Measurements from ENCODE around the gene MCC. TPM values are rescaled to one million over a fixed set of nuclear protein-coding genes. Genes with fewer than 3 reads are reported as not detected.

MCC gene
- total RNA-seq, 1 donor from 2014 or later, result 46.1 TPM

- no peak overlapping the region for H3K27ac Mint-ChIP-seq (ENCODE audit: unreplicated experiment)
- no peak for TF ChIP-seq CTCF (IDR thresholded peaks at IDR 0.05; ENCODE audit: partially characterized antibody, unreplicated experiment)
- H3K9me3 Mint-ChIP-seq (ENCODE audit: unreplicated experiment), result no peaks in the 10 kb centered on the region
- H3K27me3 Mint-ChIP-seq (ENCODE audit: unreplicated experiment), result no peaks in the 10 kb centered on the region
- H3K4me3 Mint-ChIP-seq (ENCODE audit: unreplicated experiment), result no peak overlapping the region
- H3K4me1 Mint-ChIP-seq (ENCODE audit: low read depth, unreplicated experiment), result peaks cover 12% of the 10 kb centered on the region
- peaks cover 4% of the 10 kb centered on the region for H3K36me3 Mint-ChIP-seq (ENCODE audit: unreplicated experiment)
- DNase-seq, result no peak
These were observed 388.4 kb downstream of the MCC start for GRCh38 chr5:113099822-113100221.

- peaks cover 2% of the 10 kb centered on the region for H3K27me3 Mint-ChIP-seq (ENCODE audit: unreplicated experiment)
- H3K27ac Mint-ChIP-seq (ENCODE audit: unreplicated experiment), result no peak overlapping the region
- no peak for TF ChIP-seq CTCF (IDR thresholded peaks at IDR 0.05; ENCODE audit: partially characterized antibody, unreplicated experiment)
- H3K4me1 Mint-ChIP-seq (ENCODE audit: low read depth, unreplicated experiment), result peaks cover 17% of the 10 kb centered on the region
- no peak for DNase-seq
- no peaks in the 10 kb centered on the region for H3K9me3 Mint-ChIP-seq (ENCODE audit: unreplicated experiment)
- H3K4me3 Mint-ChIP-seq (ENCODE audit: unreplicated experiment), result no peak overlapping the region
- peaks cover 6% of the 10 kb centered on the region for H3K36me3 Mint-ChIP-seq (ENCODE audit: unreplicated experiment)
These were observed 389.9 kb downstream of the MCC start for GRCh38 chr5:113098378-113098777.

GRCh38 chr5:113095831-113096230 lies 392.4 kb downstream of the MCC start:
- TF ChIP-seq CTCF (IDR thresholded peaks at IDR 0.05; ENCODE audit: partially characterized antibody, unreplicated experiment), result no peak
- Mint-ChIP-seq H3K27ac (ENCODE audit: unreplicated experiment) (no peak overlapping the region), H3K4me1 (ENCODE audit: low read depth, unreplicated experiment) (peaks cover 39% of the 10 kb centered on the region), H3K9me3 (ENCODE audit: unreplicated experiment) (peaks cover 8% of the 10 kb centered on the region), H3K36me3 (ENCODE audit: unreplicated experiment) (peaks cover 5% of the 10 kb centered on the region), H3K27me3 (ENCODE audit: unreplicated experiment) (peaks cover 12% of the 10 kb centered on the region), H3K4me3 (ENCODE audit: unreplicated experiment) (no peak overlapping the region)
- no peak for DNase-seq

GRCh38 chr5:113093558-113093957 lies 394.7 kb downstream of the MCC start:
- DNase-seq, result no peak
- no peak for TF ChIP-seq CTCF (IDR thresholded peaks at IDR 0.05; ENCODE audit: partially characterized antibody, unreplicated experiment)
- Mint-ChIP-seq H3K4me3 (ENCODE audit: unreplicated experiment) (no peak overlapping the region), H3K4me1 (ENCODE audit: low read depth, unreplicated experiment) (peaks cover 45% of the 10 kb centered on the region), H3K27me3 (ENCODE audit: unreplicated experiment) (peaks cover 12% of the 10 kb centered on the region), H3K27ac (ENCODE audit: unreplicated experiment) (peak overlapping the region; percentile 90), H3K9me3 (ENCODE audit: unreplicated experiment) (peaks cover 8% of the 10 kb centered on the region), H3K36me3 (ENCODE audit: unreplicated experiment) (peaks cover 5% of the 10 kb centered on the region)

- no peak for TF ChIP-seq CTCF (IDR thresholded peaks at IDR 0.05; ENCODE audit: partially characterized antibody, unreplicated experiment)
- Mint-ChIP-seq H3K9me3 (ENCODE audit: unreplicated experiment) (peaks cover 8% of the 10 kb centered on the region), H3K36me3 (ENCODE audit: unreplicated experiment) (peaks cover 5% of the 10 kb centered on the region), H3K27me3 (ENCODE audit: unreplicated experiment) (peaks cover 12% of the 10 kb centered on the region), H3K4me1 (ENCODE audit: low read depth, unreplicated experiment) (peaks cover 47% of the 10 kb centered on the region), H3K4me3 (ENCODE audit: unreplicated experiment) (peak overlapping the region; percentile 15), H3K27ac (ENCODE audit: unreplicated experiment) (peak overlapping the region; percentile 90)
- DNase-seq, result peak; percentile 39
These were observed 395.6 kb downstream of the MCC start for GRCh38 chr5:113092683-113093082.
